ENCODE results near the gene DPP9.
"Not testable (repeated sequence)": the region's sequence is repeated elsewhere in the genome, so short reads cannot be mapped to it uniquely, and the experiment has no call there.

Gene DPP9

GRCh38 chr19:4723595-4724514, at the start of gene DPP9:
Gene DPP9 (minus strand): TSS chr19:4723842. CDS start chr19:4719906, 3,936 bp downstream.
- DNase-seq, result peak; percentile 93

DNA sequence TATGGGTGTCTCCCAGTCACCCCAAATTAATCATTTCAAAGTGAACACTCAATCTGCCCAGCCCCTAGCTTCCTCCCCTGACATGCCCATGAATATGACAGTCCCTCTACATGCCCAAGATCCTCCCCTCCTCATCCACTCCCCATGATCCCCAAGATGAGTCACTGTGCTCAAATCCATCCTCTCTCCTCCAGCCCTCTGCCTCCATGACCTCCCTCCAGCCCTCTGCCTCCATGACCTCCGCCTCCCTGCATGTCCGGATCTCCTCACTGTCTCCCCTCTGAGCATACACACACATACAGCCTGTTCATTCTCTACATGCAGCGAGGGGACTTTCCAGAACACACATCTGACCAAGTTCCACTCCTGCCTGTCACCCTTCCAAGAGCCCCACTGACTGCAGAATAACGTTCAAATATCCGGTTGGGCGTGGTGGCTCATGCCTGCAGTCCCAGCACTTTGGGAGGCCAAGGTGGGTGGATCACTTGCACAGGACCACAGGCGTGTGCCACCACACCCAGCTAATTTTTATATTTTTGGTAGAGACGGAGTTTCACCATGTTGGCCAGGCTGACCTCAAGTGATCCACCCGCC, 49.5 kb upstream of the DPP9 start:
- DNase-seq, result no peak

DNA sequence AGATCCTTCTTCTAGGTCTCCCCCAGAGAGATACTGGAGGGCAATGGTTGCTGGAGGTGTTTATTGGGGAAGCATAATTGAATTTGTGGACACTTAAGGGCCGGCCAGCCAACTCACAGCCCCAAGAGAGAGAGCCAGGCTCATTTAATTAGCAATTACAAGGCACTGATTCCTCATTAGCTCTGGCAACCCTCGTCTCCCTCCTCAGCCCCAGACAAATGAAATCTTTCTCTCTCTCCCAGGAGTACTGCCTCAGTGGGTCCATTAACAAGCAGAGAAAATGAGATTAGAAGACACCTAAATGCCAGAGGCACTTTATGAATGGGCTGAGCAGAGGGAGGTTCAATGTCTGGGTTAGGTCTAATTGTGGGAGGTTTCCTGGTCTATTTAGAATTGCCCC, 48.9 kb upstream of the DPP9 start:
- DNase-seq, result no peak

DNA sequence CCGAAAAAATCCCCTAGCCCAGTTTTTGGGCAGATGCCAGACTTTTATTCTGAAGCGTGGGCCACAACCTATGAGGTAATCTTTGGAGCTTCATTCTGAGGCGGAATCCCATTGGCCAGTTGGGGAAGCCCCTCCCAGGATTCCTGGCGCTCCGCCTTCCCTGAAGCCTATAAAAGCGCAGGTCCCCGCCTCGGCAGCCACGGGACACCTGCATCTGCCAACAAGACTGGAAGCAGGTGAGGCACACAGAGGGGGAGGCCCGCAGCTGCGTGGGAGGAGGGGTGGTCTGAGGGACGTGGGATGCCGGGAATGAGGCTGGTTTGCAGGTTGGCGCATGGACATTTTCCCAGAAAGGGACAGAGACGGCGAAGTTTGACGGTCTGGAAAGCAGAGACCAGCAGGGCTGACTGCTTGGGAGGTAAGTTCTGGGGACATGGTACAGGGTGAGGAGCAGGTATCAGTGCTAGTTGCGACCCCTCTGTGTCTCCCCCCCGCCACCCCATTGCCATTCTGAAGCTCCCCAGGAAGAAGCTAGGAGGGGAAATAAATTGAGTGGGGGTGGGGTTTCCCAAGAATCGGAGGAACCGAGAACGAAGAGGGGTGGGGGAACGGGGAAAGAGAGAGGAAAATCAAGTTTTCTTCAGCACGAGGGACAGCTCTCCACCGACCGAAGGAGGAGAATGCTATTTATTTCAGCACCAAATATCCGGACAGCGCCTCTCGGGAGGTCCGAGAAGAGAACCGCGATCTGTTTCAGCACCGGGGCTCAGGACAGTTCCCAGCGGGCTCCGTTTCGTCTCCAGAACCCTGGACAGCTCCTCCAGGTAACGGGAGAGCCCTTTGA, 45.5 kb upstream of the DPP9 start:
- DNase-seq, result peak; percentile 66

- no peak for DNase-seq
Observed at GRCh38 chr19:4764393-4764660, 40.7 kb upstream of the DPP9 start.

DNA sequence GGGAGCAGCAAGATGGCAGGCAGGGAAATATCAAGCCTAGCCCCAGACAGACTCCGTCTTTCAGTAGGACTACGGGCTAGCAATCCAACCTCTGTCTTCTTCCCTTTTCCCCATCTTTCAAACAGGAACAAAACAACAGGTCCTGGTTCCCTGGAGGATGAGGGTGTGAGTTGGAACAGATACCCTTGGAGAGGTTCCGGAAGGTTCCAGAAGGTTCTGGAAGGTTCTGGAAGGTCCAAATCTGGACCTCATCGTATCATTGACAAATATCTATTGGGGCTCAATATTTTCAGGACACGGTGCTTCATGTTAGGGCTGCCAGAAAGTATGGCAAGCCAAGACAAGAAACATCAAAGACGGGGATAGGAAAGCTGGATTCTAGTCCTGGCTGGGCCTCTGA, 39.4 kb upstream of the DPP9 start:
- DNase-seq, result no peak

DNA sequence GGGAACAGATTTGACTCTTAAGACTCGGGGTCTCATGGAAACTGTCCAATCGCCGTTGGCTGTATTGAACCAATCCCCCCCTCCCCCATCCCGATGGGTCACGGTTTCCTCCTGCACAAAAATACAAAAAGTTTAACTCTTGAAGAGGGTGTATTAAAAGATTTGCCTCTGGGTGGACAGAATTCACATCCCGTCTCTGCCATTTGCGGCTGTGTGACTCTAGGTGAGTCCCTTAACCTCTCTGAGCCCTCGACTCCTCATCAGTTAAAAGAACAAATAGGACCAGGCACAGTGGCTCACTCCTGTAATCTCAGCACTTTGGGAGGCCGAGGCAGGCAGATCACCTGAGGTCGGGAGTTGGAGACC, 36.6 kb upstream of the DPP9 start:
- DNase-seq, result no peak

GRCh38 chr19:4759388-4760284, 36.0 kb upstream of the DPP9 start:
- peak; percentile 45 for DNase-seq

DNA sequence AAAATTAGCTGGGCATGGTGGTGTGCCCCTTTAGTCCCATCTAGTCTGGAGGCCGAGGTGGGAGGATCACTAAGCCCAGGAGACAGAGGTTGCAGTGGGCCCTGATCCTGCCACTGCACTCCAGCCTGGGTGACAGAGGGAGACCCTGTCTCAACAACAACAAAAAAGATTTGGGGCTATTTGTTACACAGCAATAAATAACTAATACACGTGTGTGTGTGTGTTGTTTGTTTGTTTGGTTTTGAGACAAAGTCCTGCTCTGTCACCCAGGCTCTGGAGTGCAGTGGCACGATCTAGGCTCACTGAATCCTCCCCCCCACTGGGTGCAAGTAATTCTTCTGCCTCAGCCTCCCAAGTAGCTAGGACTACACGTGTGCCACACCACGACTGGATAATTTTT, 35.0 kb upstream of the DPP9 start:
- DNase-seq, result no peak

GRCh38 chr19:4758082-4758481, 34.4 kb upstream of the DPP9 start:
- no peak for DNase-seq

DNA sequence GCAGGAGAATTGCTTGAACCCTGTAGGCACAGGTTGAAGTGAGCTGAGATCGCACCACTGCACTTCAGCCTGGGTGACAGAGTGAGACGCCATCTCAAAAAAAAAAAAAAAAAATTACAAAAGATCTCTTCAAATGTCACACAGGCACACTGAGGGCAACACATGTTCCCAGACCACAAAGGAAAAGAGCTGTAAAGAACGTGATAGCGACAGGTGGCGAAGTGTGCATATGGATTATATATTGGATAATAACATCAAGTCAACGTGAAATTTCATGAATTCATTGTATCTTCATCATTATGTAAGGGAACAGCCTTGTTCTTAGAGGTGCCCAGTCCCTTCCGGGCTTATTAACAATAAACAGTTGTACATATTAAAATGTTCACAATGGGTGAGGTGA, 31.8 kb upstream of the DPP9 start:
- no peak for DNase-seq

DNA sequence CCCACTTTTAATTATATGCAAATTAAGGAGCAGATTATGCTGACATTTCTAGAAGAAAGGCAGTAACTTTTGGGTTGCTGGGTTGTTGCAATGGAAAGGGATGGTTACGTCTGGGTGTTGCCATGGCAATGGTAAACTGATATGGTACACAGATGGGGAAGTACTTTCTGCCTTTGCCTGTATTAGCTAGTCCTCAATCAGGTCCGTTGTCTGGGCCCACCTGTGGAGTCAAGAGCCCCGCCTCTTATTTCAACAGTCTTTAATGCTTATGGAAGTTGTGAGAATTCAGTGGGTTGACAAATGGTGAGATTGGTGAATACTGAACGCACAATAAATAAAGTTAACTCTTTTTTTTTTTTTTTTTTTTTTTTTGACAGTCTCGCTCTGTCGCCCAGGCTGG, 30.6 kb upstream of the DPP9 start:
- no peak for DNase-seq

DNA sequence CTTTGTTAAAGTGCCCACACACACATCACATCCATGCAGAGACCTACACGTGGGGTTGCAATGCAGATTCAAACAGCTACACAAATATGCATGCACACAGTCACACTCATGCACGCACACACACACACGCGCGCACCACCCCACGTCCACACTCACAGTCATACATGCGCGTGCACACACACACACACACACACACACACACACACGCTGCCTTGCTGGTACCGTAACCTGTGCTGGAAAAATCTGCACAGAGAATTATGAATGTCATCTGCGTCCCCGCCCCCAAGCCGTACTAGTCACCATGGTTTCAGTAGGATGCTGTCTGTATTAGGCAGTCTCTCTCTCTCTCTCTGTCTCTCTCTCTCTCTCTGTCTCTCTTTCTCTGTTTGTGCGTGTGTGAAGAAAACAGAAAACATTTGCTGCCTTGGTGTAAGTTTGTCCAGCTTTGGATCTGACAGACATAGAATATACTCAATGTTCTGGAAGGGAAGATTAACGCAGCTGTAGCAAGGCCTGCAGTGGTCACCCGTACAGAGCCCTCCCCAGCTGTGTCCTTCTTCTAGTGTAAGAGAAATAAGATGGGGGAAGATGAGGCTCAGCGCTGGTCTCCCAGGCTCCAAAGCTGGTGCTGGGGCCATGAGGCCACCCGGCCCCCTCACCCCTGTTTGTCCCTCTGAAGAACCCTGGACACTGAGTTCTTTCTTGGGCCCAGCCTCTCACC, 26.4 kb upstream of the DPP9 start:
- DNase-seq, result no peak

GRCh38 chr19:4748589-4748988, 24.9 kb upstream of the DPP9 start:
- no peak for DNase-seq

- DNase-seq, result no peak
Observed at GRCh38 chr19:4748185-4748584, 24.5 kb upstream of the DPP9 start.

DNA sequence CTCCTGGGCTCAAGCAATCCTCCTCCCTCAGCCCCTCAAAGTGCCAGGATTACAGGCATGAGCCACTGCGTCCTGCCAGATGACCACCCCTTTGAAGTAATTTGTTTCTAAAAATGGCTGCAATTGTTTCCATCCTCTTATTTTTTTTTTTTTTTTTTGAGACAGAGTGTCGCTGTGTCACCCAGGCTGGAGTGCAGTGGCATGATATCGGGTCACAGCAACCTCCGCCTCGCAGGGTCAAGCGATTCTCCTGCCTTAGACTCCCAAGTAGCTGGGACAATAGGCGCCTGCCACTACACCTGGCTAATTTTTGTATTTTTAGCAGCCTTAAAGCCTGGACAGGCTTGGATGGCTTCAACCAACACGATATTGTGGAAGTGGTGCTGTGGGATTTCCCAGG, 22.3 kb upstream of the DPP9 start:
- no peak for DNase-seq

- not testable (repeated sequence) for DNase-seq
Observed at GRCh38 chr19:4745175-4745574, 21.5 kb upstream of the DPP9 start.

- no peak for DNase-seq
Observed at GRCh38 chr19:4744451-4745174, 21.0 kb upstream of the DPP9 start.

- DNase-seq, result no peak
Observed at GRCh38 chr19:4742723-4743646, 19.3 kb upstream of the DPP9 start.

- no peak for DNase-seq
Observed at GRCh38 chr19:4740092-4740491, 16.4 kb upstream of the DPP9 start.
